HG03045 (cell line): ENCODE results near the gene NCKAP1.
A peak's percentile ranks its signal among the peaks of the same experiment; 100 is the strongest.
"Not testable (repeated sequence)": the region's sequence is repeated elsewhere in the genome, so short reads cannot be mapped to it uniquely, and the experiment has no call there.

ENCODE experiments used
- ATAC-seq: cut with Tn5 transposase; IDR thresholded peaks from one replicate; pipeline ENCODE4 v1.9.1; 2021; ENCODE audit warnings: mild to moderate bottlenecking, moderate library complexity; ENCODE audit not compliant: unreplicated experiment

Gene NCKAP1

DNA sequence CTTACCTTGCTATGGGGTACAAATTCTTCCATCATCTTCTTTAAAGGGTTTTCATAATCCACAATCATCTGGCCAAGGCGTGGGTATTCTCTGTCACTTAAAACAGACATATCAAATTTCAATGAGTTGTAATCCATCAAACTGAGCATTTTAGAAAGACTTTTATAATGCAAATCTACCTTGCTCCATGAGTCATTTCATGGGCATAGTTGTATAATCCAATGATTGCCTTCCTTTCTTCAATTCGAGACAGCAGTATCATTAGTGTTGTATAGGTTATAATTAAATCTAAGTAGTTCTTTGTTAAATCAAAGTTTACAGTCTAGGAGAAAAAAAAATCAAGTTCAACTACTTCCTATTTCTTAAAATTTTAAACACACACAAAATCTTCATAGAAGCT is 36.3 kb downstream of the NCKAP1 start:
- no peak for ATAC-seq

DNA sequence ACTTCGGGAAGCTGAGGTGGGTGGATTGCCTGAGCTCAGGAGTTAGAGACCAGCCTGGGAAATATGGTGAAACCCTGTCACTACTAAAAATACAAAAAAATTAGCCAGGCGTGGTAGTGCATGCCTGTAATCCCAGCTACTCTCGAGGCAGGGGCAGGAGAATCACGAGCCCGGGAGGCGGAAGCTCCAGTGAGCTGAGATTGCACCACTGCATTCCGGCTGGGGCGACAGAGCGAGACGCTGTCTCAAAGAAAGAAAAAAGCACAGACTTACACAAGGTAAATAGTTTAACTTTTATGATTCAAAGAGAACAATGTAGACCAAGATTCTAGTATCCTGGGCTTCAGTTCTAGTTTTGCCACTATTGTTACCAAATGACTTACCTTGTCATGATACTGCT is 37.4 kb downstream of the NCKAP1 start:
- ATAC-seq = no peak

DNA sequence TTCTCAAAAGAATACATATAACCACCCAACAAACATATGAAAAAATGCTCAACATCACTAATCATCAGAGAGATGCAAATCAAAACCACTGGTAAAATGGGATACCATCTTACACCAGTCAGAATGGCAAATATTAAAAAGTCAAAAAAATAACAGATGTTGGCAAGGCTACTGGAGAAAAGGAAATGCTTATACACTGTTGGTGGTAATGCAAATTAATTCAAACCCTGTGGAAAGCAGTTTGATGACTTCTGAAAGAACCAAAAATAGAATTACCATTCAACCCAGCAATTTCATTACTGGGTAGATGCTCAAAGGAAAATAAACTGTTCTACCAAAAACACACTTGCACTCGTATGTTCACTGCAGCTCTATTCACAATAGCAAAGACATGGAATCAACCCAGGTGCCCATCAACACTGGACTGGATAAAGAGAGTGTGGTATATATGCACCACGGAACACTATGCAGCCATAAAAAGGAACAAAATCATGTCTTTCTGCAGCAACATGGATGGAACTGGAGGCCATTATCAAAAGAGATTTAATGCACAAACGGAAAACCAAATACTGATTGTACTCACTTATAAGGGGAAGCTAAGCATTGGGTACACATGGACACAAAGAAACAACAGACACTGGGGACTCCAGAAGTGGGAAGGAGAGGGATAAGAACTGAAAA is 38.8 kb downstream of the NCKAP1 start:
- ATAC-seq = no peak

DNA sequence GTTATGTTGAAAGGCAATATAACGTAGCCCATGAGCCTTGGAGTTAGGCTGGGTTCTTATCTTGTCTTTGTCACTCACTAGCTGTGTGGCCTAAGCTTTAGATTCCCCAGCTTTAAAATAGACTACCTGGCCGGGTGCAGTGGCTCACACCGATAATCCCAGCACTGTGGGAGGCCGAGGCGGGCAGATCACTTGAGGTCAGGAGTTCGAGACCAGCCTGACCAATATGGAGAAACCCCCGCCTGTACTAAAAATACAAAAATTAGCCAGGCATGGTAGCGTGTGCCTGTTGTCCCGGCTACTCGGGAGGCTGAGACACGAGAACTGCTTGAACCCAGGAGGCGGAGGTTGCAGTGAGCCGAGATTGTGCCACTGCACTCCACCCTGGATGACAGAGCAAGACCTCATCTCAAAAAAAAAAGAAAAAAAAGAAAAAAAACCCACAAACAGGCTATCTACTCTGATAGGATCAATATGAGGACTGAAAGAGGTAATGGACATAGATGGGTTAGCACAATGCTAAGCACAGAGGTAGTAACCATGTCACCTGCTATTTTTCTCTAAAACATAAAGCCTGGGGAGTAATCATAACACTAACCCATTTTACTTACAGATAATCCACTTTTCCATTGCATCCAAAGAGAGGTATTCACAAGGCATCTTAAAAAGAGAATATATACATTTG is 43.9 kb downstream of the NCKAP1 start:
- no peak for ATAC-seq

DNA sequence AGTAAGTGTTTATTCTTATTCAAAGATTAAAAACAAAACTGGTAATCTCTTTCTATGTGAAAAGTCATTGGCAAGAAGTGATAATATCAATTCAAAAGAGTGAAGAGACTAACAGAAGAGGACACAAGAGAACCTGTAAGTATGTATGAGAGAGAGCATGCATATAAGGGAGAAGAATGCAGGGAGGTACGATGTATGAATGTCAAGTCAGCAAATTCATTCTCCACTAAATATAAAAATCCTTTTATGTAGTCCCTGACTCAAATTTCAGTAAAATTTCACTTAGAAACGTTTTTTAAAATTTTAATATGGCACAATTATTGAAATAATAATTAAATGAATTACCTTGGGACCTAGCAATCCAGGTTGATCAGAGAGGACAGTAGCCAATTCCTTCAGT is 55.3 kb downstream of the NCKAP1 start:
- no peak for ATAC-seq

DNA sequence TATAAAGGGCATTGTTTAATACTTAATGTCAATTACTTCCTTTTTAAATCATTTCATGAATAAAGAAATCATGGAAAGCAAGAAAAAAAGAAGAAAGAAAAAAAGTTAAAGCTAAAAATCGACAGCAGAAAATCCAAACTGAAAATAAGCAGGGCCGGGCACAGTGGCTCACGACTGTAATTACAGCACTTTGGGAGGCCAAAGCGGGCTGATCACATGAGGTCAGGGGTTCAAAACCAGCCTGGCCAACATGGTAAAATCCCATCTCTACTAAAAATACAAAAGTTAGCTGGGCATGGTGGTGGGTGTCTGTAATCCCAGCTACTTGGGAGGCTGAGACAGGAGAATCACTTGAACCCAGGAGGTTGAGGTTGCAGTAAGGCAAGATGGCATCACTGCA is 56.8 kb downstream of the NCKAP1 start:
- ATAC-seq = not testable (repeated sequence)

DNA sequence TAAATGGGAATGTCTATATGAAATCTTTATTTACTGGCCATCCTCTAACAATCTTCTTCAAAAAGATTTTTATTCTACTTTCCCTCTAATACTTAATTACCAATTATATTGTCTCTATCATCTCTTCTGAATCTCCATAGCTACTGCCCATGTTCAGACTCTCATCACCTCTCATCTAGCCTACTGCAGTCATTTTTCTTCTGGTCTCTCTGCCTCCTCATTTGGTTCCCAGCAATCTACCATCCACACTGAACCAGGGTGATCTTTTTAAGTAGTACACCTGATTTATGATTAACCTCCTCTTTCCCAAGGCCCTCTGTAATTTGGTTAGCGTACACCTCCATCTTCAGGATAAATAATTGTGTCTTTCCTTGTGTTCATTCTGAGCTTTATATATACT is 57.6 kb downstream of the NCKAP1 start:
- no peak for ATAC-seq

DNA sequence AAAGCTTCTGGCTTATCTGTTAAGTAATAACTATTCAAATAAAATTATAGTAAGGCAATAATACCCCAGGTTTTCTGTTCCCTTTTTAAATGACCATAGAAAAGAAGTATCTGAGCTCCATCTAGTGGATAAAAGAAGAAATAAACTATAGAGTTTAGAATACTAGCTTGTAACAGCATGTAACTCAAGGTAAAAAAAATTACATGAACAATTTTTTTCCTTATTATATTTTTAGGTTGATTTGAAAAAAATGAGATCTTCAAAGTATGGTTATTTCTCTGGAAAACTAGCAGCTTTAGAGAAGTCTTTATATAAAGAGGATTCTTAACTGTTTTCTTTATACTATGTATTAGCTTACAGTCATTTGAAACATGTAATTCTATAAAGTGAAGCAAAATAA is 58.1 kb downstream of the NCKAP1 start:
- peak; percentile 80 for ATAC-seq

DNA sequence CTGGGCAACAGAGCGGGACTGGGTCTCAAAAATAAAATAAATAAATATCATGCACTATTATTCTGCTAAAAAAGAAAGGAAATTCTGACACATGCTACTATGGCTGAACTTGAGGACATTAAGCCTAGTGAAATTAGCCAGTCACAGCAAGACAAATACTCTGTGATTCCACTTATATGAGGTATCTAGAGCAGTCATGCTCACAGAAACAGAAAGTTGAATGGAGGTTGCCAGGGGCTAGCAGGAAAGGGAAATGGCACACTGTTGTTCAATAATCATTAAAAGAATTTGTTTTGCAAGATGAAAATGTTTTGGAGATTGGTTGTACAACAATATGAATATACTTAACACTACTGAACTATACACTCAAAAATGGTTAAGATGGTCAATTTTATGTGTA is 60.8 kb downstream of the NCKAP1 start:
- ATAC-seq = no peak

DNA sequence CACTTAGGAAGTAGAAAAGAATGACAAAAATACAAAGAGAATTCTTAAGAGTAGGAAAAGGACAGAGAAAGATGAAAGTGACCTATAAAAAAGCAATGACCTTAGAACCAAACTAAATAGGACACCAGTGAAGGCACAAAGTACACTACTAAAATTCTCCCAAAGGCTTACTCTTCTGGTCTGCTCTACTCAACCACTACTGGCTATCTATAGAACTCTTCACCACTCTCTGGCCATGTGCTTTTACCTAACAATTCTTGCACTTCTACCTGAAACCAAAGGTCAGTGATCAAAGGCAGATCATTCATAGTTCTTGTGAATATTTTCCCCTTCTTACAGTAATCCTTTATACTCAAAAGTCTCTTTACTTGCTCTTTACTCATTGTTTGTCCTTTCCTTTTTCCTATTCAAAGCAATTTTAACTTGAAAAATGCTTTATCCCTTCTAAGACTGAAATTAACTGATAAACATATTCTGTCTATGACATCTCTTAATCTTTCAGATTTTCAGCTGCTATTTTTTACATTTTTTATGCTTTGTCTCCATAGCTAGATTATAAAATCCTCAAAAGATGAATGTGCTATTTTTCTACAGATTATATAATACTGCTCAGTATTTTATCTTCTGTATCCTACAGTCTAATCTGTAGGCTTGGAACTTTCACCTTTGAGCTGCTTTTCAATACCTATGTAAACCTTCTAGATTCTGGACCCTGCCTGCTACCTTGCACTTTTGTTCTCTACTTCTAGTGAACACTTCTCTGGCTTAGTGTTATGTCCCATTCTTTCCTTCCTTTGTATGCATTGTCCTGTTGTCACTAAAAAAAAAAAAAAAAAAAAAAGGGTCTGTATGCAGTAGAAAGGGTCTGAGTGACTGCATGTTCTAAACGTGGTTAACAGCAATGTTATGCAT is 64.6 kb downstream of the NCKAP1 start:
- no peak for ATAC-seq

DNA sequence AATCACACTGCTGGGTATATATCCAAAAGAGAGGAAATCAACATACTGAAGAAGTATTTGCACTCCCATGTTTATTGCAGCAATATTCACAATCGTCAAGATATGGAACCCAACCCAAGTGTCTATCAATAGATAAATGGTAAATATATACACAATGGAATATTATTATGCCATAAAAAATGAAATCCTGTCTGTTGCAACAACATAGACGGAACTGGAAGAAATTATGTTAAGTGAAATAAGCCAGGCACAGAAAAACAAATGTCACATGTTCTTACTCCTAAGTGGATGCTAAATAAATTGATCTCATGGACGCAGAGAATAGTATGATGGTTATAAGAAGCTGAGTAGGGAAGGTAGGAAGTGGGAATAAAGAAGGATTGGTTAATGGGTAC is 65.7 kb downstream of the NCKAP1 start:
- ATAC-seq = no peak

DNA sequence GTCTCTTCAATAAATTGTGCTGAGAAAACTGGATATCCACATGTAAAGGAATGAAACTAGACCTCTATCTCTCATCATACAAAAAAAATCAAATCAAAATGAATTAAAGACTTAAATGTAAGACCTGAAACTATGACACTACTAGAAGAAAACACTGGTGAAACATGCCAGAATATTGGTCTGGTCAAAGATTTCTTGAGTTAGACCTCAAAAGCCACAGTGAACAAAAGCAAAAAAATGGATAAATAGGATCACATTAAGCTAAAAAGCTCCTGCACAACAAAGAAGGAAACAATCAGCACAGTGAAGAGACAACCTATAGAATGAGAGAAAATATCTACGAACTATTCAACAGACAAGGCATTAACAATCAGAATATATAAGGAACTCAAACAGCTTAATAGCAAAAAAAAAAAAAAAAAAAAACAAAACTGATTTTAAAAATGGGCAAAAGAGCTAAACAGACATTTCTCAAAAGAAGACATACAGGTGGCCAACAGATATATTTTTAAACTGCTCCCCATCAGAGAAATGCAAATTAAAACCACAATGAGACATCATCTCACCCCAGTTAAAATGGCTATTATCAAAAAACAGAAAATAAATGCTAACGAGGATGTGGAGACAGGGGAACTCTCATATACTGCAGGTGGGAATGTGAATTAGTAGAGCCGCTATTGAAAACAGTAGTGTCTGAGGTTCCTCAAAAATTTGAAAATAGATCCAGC is 66.3 kb downstream of the NCKAP1 start:
- peak; percentile 59 for ATAC-seq

DNA sequence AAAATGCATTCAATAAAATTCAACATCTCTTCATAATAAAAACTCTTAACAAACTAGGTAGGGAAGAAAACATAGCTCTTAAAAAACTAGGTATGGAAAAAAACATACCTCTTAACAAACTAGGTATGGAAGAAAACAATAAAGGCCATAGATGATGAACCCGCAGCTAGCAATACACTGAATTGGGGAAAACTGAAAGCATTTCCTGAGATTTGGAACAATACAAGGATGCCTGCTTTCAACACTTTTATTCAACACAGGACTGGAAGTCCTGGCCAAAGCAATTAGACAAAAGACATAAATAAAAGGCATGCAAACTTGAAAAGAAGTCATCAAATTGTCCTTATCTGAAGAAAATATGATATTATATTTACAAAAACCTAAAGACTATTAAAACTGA is 67.8 kb downstream of the NCKAP1 start:
- ATAC-seq = no peak

DNA sequence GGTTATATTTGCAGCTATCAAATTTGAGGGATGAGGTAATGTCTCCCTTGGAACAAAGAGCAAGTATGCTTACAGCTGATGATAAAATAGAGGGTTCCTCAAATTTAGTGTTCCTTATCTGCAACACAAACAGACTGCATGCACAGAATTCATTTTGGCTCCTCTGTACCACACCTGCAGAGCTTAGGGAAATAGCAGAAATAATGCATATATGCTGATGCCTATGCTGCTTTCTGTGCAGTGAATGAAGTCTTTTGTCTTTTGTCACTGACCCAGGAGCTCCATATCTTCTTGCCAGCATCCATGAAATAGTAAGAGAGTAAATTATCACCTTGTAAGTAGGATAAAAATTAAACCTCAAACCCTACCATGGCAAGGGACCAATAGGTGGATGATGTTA is 69.8 kb downstream of the NCKAP1 start:
- ATAC-seq = no peak

DNA sequence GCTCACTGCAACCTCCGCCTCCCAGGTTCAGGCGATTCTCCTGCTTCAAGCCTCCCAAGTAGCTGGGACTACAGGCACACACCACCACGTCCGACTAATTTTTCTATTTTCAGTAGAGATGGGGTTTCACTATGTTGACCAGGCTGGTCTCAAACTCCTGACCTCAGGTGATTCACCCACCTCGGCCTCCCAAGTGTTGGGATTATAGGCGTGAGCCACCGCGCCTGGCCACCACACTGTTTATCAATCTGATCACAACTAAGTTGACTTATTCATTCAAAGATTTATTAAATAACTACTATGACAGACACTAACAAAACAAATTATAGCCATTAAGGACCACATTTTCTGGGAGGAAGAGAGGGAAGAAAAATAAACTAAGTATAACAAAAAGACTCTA is 71.9 kb downstream of the NCKAP1 start:
- ATAC-seq = not testable (repeated sequence)

DNA sequence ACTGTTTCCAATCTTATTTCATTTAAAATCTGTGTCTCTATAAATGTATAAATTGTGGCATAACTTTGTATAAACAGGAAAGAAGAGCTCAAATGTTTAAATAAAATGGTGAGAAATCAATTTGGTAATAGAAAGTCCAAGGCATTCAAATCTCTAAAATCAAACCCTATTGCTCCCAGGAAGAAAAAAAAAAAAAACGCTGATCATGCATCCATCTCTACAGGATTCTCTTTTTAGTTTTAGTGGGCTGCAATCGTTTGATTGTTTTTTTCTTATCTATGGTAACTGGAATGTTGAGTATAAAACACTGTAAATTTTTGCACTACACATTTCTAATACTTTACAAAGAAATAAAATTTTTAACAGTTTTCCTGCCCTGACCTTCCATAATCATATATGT is 75.6 kb downstream of the NCKAP1 start:
- no peak for ATAC-seq

DNA sequence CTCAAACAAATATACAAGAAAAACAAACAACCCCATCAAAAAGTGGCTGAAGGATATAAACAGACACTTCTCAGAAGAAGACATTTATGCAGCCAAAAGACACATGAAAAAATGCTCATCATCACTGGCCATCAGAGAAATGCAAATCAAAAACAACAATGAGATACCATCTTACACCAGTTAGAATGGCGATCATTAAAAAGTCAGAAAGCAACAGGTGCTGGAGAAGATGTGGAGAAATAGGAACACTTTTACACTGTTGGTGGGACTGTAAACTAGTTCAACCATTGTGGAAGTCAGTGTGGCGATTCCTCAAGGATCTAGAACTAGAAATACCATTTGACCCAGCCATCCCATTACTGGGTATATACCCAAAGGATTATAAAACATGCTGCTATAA is 77.4 kb downstream of the NCKAP1 start:
- ATAC-seq = not testable (repeated sequence)

DNA sequence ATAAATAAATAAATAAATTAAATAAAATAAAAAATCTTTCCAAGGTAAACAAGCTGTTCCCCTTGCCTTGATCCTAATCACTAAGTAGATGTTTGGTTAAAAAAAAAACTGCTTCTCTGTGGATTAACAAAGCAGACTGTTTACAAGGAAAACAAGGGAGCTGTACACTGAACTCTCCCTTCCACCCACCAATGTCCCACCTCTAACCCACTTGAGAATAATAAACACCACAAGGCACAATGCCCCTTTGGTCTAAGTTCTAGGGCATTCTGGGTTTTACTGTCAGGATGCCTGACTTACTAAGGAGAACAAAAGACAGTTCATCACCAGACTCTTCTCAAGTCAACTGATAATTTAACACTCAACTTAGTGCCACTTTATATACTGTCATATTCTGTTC is 83.5 kb downstream of the NCKAP1 start:
- ATAC-seq = no peak

DNA sequence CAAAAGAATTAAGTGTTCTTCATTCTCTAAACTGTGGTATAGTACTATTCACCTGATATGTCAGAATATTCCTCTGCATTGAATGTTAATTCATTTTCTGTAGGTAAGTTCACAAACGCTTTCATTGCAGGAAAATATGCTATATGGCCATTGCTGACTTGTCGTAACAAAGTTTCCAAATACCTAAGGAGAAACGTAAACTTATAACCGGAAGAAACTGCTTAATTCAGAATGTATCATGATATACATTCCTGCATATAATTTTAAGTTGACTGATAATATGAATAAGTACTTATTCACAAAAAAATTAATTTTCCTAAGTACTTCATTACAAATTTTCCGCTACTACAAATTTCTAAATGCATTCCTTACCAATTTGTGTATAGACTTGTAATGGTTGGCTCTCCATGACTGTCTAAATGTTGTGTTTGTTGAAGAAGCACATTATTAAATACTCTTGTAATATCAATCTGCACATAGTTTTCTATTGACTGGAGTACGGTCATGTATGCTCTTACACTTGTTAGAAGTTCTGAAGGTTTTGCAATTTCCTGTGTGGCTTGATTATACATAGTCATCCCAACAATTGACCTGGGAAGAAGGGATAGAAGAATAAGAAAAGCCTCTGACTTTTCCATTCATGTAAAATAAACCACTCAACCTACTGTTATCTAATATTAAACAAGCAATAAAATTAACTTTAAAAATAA is 85.4 kb downstream of the NCKAP1 start:
- ATAC-seq = no peak

DNA sequence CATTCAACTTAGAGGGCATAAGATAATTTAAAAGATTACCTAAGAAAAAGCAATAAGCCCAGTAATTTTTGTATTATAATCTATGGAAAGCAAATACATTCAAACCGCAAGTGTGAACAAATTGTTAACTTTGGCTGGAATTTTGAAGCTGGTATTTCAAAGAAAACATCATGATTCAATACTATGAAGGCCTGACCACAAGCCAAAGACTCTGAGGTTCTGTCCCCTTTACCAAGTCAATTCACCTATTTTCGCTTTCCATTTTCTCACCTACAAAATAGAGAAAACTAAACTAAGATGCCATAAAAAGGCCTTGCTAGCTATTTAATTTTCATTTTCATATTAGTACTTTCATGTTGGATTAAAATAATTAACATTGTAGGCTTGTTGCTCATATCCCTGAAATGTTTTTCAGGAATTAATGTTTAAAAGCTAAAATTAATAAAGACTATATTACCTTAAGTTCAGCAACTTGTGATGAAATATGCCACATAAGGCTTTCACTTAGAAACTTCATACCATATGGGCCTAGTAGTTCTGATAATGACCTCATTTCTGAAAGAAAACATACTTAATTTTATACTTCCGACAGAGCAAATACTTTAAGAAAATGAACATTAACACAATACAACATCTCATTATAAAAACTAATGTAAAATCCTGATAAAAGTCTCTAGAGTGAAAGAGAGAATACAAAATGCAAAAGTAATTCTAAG is 86.2 kb downstream of the NCKAP1 start:
- no peak for ATAC-seq
